Natural killer cell (primary cell): ENCODE data around the gene PRKG1. TPM values are rescaled to one million over a fixed set of nuclear protein-coding genes. Genes with fewer than 3 reads are reported as not detected.

Experiments
- ATAC-seq, 3 donors: fragments of 150-1000 bp in 2 of 3; fragments of 200-7000 bp in 1 of 3; cut with Tn5 transposase; 1 replicate in 1 of 3; 2 replicates in 2 of 3; pipeline ENCODE4 v1.10.0; 2021; ENCODE audit warnings: mild to moderate bottlenecking in 2 of 3, moderate library complexity in 2 of 3
- DNase-seq, 2 donors: peaks; one replicate each; pipeline versions ENCODE4 v3.0.0 to v3.0.0-alpha.2; 2013 to 2021; ENCODE audit warnings: mixed read lengths in 1 of 2
- H3K27ac ChIP-seq: one replicate; pipeline ENCODE4 v1.5.1; 2013; ENCODE audit warnings: mild to moderate bottlenecking, low read length
- H3K27me3 ChIP-seq: one replicate; pipeline ENCODE4 v1.6.1; 2013; ENCODE audit warnings: low read length; ENCODE audit not compliant: control insufficient read depth, insufficient read depth
- H3K36me3 ChIP-seq: one replicate; pipeline ENCODE4 v1.6.1; 2013; ENCODE audit warnings: low read length; ENCODE audit not compliant: control insufficient read depth, insufficient read depth
- H3K4me1 ChIP-seq: one replicate; pipeline ENCODE4 v1.6.1; 2013; ENCODE audit warnings: low read length; ENCODE audit not compliant: control insufficient read depth, insufficient read depth
- H3K4me3 ChIP-seq: one replicate; pipeline ENCODE4 v1.5.1; 2013; ENCODE audit warnings: low read length
- H3K9me3 ChIP-seq: one replicate; pipeline ENCODE4 v1.6.1; 2013; ENCODE audit warnings: low read length; ENCODE audit not compliant: control insufficient read depth, insufficient read depth
- H3K27ac Mint-ChIP-seq, 2 donors: one replicate each; pipeline ENCODE4 v1.8.0; 2022; ENCODE audit warnings: mild to moderate bottlenecking in 2 of 2, mixed read lengths in 2 of 2, moderate library complexity in 1 of 2
- H3K27me3 Mint-ChIP-seq, 2 donors: one replicate each; pipeline ENCODE4 v1.8.0; 2022; ENCODE audit warnings: low read depth in 2 of 2, mixed read lengths in 2 of 2
- H3K36me3 Mint-ChIP-seq: one replicate; pipeline ENCODE4 v1.8.0; 2022; ENCODE audit warnings: mixed read lengths
- H3K4me1 Mint-ChIP-seq, 2 donors: one replicate each; pipeline ENCODE4 v1.8.0; 2022; ENCODE audit warnings: mixed read lengths in 2 of 2
- H3K4me3 Mint-ChIP-seq: one replicate; pipeline ENCODE4 v1.8.0; 2022; ENCODE audit warnings: mild to moderate bottlenecking, moderate library complexity, mixed read lengths
- H3K9me3 Mint-ChIP-seq, 2 donors: one replicate each; pipeline ENCODE4 v1.8.0; 2022; ENCODE audit warnings: mixed read lengths in 2 of 2
- WGBS: methylation state at CpG from one replicate; pipeline ENCODE4 v1.1.7; 2013; ENCODE audit warnings: missing lambda C conversion rate; ENCODE audit not compliant: insufficient coverage; 5-methylcytosine and 5-hydroxymethylcytosine counted together
- intact Hi-C: fragments of 100-400 bp; cut with micrococcal nuclease; formaldehyde crosslinking; loops from one replicate; pipeline ENCODE4 v1.14.2; 2022
- total RNA-seq, 4 donors: library from RNA; stranded (reverse); fragments of 120-200 nt in 1 of 4; gene quantifications; one replicate each; pipeline versions ENCODE4 v1.2.3 to v1.2.4, GENCODE V29; 2013 to 2022
- TF ChIP-seq, protein P1 (sequence below): fragments of 200-600 bp; IDR thresholded peaks from one replicate; pipeline ENCODE4 v1.8.0; 2022; ENCODE audit warnings: antibody characterized with exemption

PRKG1 gene
- total RNA-seq, 3 donors from 2014 or later (not counting 1 experiment from before 2014, with no cell fraction given): 0.23 to 0.41 (median 0.35) TPM

DNA sequence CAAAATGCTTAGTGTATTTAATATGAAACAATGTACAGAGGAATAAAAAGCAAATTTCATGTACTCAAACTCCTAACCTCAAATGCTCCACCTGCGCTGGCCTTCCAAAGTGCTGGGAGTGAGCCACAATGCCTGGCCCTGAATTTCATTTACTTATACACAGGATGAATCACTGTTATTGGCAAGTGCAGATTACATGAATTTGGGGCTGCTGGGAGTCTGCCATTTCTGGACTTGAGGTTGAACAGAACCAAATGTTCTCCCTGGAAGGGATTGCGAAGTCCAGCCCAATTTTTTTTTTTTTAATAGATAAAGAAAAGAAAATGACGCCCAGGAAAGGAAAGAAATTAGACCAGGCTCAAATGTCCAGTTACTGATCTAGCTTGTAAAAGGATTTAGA is 631.9 kb downstream of the PRKG1 start:
- ATAC-seq (no peak), DNase-seq (no peak)
- WGBS: 93% methylated on average over 2 of the region's 3 CpGs
- intact Hi-C loops: no loop called here
- H3K4me1 ChIP-seq: peaks cover 9% of the 10 kb centered on the region
- H3K4me1 Mint-ChIP-seq: peaks cover 6 to 19% of the 10 kb centered on the region in 2 donors
- H3K4me3 ChIP-seq: no peak overlapping the region
- no peaks in the 10 kb centered on the region for H3K9me3 ChIP-seq
- no peak overlapping the region for H3K27ac ChIP-seq
- peaks cover 0 to 3% of the 10 kb centered on the region in 2 donors for H3K27me3 Mint-ChIP-seq
- TF ChIP-seq, protein P1, sequence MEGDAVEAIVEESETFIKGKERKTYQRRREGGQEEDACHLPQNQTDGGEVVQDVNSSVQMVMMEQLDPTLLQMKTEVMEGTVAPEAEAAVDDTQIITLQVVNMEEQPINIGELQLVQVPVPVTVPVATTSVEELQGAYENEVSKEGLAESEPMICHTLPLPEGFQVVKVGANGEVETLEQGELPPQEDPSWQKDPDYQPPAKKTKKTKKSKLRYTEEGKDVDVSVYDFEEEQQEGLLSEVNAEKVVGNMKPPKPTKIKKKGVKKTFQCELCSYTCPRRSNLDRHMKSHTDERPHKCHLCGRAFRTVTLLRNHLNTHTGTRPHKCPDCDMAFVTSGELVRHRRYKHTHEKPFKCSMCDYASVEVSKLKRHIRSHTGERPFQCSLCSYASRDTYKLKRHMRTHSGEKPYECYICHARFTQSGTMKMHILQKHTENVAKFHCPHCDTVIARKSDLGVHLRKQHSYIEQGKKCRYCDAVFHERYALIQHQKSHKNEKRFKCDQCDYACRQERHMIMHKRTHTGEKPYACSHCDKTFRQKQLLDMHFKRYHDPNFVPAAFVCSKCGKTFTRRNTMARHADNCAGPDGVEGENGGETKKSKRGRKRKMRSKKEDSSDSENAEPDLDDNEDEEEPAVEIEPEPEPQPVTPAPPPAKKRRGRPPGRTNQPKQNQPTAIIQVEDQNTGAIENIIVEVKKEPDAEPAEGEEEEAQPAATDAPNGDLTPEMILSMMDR: no peak
- H3K36me3 ChIP-seq: no peaks in the 10 kb centered on the region
- H3K4me3 Mint-ChIP-seq: no peak overlapping the region
- H3K36me3 Mint-ChIP-seq: no peaks in the 10 kb centered on the region
- H3K9me3 Mint-ChIP-seq: no peaks in the 10 kb centered on the region
- H3K27ac Mint-ChIP-seq: no peak overlapping the region
- no peaks in the 10 kb centered on the region for H3K27me3 ChIP-seq

DNA sequence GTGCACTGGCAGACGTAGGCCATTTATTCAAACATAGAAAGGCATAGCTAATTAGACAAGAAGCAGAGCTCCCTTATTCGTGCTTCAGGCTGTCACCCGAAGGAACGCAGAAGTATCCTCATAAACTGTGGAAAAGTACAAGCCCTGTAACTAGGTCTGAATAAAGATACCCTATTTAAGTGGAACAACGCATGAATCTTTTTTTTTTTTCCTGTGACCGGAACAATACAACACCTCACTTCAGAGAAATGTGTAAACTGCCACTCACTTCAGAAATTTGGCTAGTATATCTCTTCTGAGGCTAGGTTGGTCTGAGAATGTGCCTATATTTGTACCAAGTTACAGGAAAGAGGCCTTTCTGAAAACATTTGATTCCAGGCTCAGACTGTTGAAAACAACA is 633.1 kb downstream of the PRKG1 start:
- Histone ChIP-seq H3K9me3 (no peaks in the 10 kb centered on the region), H3K27me3 (peaks cover 4% of the 10 kb centered on the region), H3K4me1 (peaks cover 9% of the 10 kb centered on the region), H3K36me3 (no peaks in the 10 kb centered on the region), H3K4me3 (no peak overlapping the region), H3K27ac (peak overlapping the region; percentile 52)
- peaks cover 6 to 19% of the 10 kb centered on the region in 2 donors for H3K4me1 Mint-ChIP-seq
- 91% methylated on average over 4 of the region's 6 CpGs for WGBS
- no peak for DNase-seq
- peak overlapping the region in 1 of 2 donors; percentile 56 for H3K27ac Mint-ChIP-seq
- ATAC-seq: peak in 2 of 3 donors; percentile 34 to 67
- TF ChIP-seq, protein P1: no peak
- no peaks in the 10 kb centered on the region for H3K9me3 Mint-ChIP-seq
- H3K4me3 Mint-ChIP-seq: peak overlapping the region; percentile 47
- no peaks in the 10 kb centered on the region for H3K36me3 Mint-ChIP-seq
- H3K27me3 Mint-ChIP-seq: peaks cover 0 to 7% of the 10 kb centered on the region in 2 donors
- intact Hi-C loops: no loop called here

DNA sequence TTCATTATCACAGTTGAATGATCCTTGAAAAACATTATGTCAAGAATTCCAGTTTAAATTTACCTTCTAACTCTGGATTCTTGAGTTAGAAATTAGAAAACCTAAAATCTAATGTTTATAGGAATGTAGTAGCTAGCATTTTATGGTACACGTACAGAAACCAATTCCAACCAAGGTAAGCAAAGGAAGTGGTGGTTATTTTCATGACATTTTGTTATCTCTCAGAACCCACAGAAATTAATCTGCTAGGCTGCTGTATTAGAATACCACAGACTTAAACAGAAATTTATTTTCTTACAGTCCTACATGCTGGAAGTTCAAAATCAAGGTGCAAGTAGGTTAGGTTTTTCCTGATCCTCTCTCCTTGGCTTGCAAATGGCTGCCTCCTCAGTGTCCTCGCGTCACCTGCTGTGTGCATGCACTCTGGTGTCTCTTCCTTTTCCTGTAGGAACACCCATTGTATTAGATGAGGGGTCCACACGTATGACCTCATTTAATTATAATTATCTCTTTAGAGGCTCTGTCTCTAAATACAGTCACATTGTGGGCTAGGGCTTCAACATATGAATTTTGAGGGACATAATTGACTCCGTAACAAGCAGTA is 633.6 kb downstream of the PRKG1 start:
- 66% methylated on average over 4 of the region's 5 CpGs for WGBS
- peak overlapping the region; percentile 27 to 56 for H3K27ac Mint-ChIP-seq
- TF ChIP-seq, protein P1: no peak
- ATAC-seq (peak in 1 of 3 donors; percentile 54), DNase-seq (no peak)
- no peaks in the 10 kb centered on the region for H3K9me3 ChIP-seq
- no peaks in the 10 kb centered on the region for H3K36me3 Mint-ChIP-seq
- peak overlapping the region; percentile 52 for H3K27ac ChIP-seq
- H3K4me3 ChIP-seq: no peak overlapping the region
- H3K4me1 ChIP-seq: peaks cover 9% of the 10 kb centered on the region
- peaks cover 4% of the 10 kb centered on the region for H3K27me3 ChIP-seq
- H3K9me3 Mint-ChIP-seq: no peaks in the 10 kb centered on the region
- peak overlapping the region; percentile 54 for H3K4me3 Mint-ChIP-seq
- H3K36me3 ChIP-seq: no peaks in the 10 kb centered on the region
- H3K27me3 Mint-ChIP-seq: peaks cover 0 to 7% of the 10 kb centered on the region in 2 donors
- intact Hi-C loops: no loop called here
- H3K4me1 Mint-ChIP-seq: peaks cover 6 to 19% of the 10 kb centered on the region in 2 donors

DNA sequence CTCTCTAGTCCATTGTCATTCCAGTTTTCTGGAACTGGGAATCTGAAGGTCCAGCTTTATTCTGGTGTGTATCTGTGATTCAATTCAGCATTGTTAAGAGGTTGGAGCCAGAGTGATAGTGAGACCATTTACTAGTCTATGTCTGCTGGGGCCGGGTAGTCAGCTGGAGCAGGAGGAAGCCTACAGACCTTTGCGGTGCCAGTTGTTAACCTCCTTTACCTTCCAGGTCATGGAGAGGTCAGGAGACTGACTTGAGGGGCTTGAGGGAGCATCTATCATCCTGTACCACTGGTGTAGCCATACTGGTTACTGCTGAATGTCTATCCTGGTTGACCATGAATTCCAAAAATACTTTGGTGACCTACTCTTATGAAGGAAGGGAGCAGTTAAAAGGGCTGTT is 634.3 kb downstream of the PRKG1 start:
- TF ChIP-seq, protein P1: no peak
- no peaks in the 10 kb centered on the region for H3K36me3 Mint-ChIP-seq
- intact Hi-C loops: no loop called here
- no peaks in the 10 kb centered on the region for H3K9me3 Mint-ChIP-seq
- peaks cover 0 to 7% of the 10 kb centered on the region in 2 donors for H3K27me3 Mint-ChIP-seq
- Histone ChIP-seq H3K27me3 (peaks cover 4% of the 10 kb centered on the region), H3K36me3 (no peaks in the 10 kb centered on the region), H3K27ac (no peak overlapping the region), H3K4me3 (no peak overlapping the region), H3K4me1 (peaks cover 9% of the 10 kb centered on the region), H3K9me3 (no peaks in the 10 kb centered on the region)
- ATAC-seq (peak in 2 of 3 donors; percentile 49 to 57), DNase-seq (no peak)
- peak overlapping the region; percentile 27 to 56 for H3K27ac Mint-ChIP-seq
- H3K4me3 Mint-ChIP-seq: peak overlapping the region; percentile 54
- WGBS: 69% methylated on average over 2 of the region's 2 CpGs
- H3K4me1 Mint-ChIP-seq: peaks cover 6 to 19% of the 10 kb centered on the region in 2 donors
